ENCODE measurements around the gene FBXL16. TPM values are rescaled to one million over a fixed set of nuclear protein-coding genes. Genes with fewer than 3 reads are reported as not detected.

Gene FBXL16
- polyA plus RNA-seq, 4 donors: 0.79 to 1.8 (median 1.2) TPM

- DNase-seq (ENCODE audit: low read depth in 4 of 4, low spot score in 3 of 4): no peak
These were observed 29.6 kb upstream of the FBXL16 start for GRCh38 chr16:734981-735881.

GRCh38 chr16:734208-734980 lies 28.8 kb upstream of the FBXL16 start:
- no peak for DNase-seq (ENCODE audit: low read depth in 4 of 4, low spot score in 3 of 4)

- no peak for DNase-seq (ENCODE audit: low read depth in 4 of 4, low spot score in 3 of 4)
These were observed 28.0 kb upstream of the FBXL16 start for GRCh38 chr16:733382-734207.

GRCh38 chr16:732936-733335 lies 27.3 kb upstream of the FBXL16 start:
- no peak for DNase-seq (ENCODE audit: low read depth in 4 of 4, low spot score in 3 of 4)

- no peak for DNase-seq (ENCODE audit: low read depth in 4 of 4, low spot score in 3 of 4)
These were observed 26.7 kb upstream of the FBXL16 start for GRCh38 chr16:732332-732731.

GRCh38 chr16:730666-731509 lies 25.3 kb upstream of the FBXL16 start:
- DNase-seq (ENCODE audit: low read depth in 4 of 4, low spot score in 3 of 4): no peak

- DNase-seq (ENCODE audit: low read depth in 4 of 4, low spot score in 3 of 4): no peak
These were observed 24.4 kb upstream of the FBXL16 start for GRCh38 chr16:729768-730665.

GRCh38 chr16:728890-729744 lies 23.5 kb upstream of the FBXL16 start:
- DNase-seq (ENCODE audit: low read depth in 4 of 4, low spot score in 3 of 4): no peak

- DNase-seq (ENCODE audit: low read depth in 4 of 4, low spot score in 3 of 4): no peak
These were observed 22.7 kb upstream of the FBXL16 start for GRCh38 chr16:728131-728889.

- no peak for DNase-seq (ENCODE audit: low read depth in 4 of 4, low spot score in 3 of 4)
These were observed 21.8 kb upstream of the FBXL16 start for GRCh38 chr16:727291-727977.

- DNase-seq (ENCODE audit: low read depth in 4 of 4, low spot score in 3 of 4): no peak
These were observed 21.1 kb upstream of the FBXL16 start, which contains the start of the genes CCDC78 and HAGHL for GRCh38 chr16:726438-727290. Gene CCDC78, minus strand, starts transcription at chr16:726443. Its CDS starts 76 bp downstream, at chr16:726367. Gene HAGHL, plus strand, starts transcription at chr16:727106. Its CDS starts 404 bp downstream, at chr16:727510.

GRCh38 chr16:726188-726437 lies 20.5 kb upstream of the FBXL16 start:
- DNase-seq (ENCODE audit: low read depth in 4 of 4, low spot score in 3 of 4): no peak

- DNase-seq (ENCODE audit: low read depth in 4 of 4, low spot score in 3 of 4): no peak
These were observed 20.0 kb upstream of the FBXL16 start for GRCh38 chr16:725463-726187.

GRCh38 chr16:725041-725376 lies 19.4 kb upstream of the FBXL16 start:
- no peak for DNase-seq (ENCODE audit: low read depth in 4 of 4, low spot score in 3 of 4)

All from right renal pelvis (tissue), 4 donors.